ENCODE data around the gene COL4A2. TPM values are rescaled to one million over a fixed set of nuclear protein-coding genes. Genes with fewer than 3 reads are reported as not detected.

Gene COL4A2
- total RNA-seq, 1 experiment from 2014 or later = 262 TPM

DNA sequence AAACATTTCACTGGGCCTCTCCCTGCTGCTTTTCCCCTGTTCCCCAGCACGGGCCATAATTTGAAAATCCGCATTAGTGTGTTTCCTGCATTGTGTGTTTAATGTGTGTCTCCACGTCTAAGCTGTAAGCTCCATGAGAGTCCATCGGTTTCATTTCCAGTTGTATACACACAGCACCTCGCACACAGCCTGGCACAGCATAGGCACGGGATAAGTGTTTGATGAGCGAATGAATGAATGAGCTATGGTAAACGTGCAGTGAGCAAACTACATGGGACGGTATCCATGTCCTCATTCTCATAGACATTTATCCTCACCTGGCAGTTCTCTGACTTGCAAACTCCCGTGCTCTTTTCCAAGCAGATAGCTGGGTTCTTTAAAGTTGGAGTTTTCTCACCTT lies 148.4 kb downstream of the COL4A2 start:
- DNase-seq (ENCODE audit: low read depth) = no peak

DNA sequence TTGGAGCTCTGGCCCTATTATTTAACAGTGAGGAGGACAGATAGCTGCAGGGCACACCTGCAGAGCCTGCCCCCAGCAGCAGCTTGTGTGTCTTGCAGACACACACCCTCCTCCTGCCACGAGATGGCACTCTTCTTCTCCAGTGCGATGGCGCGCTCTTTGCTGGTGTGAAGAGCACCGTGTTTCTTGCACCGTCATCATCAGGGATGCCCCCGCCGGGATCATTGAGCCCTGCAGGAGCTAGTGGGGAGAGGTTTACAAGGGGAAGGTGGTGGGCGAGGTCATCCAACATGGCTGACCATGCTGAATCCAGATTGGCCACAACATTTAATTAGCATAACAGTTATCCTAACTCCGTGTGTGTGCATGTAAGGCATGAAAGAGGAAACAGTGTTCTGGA lies 148.9 kb downstream of the COL4A2 start:
- peak; percentile 75 for DNase-seq (ENCODE audit: low read depth)

DNA sequence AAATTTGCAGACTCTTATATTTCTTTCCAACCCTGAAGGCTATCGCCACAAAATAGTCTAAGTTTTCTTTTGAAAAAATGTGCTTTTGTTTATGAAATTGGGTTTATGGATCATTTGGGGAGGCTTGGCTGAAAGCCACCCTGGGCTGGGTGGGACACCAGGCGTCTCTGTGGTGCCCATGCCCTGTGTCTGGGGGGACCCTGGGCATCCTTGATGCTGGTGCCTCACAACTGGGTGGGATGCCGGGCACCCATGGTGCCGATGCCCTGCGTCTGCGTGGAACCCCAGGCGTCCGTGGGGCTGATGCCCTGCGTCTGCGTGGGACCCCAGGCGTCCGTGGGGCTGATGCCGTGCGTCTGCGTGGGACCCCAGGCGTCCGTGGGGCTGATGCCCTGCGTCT lies 149.5 kb downstream of the COL4A2 start:
- DNase-seq (ENCODE audit: low read depth) = no peak

DNA sequence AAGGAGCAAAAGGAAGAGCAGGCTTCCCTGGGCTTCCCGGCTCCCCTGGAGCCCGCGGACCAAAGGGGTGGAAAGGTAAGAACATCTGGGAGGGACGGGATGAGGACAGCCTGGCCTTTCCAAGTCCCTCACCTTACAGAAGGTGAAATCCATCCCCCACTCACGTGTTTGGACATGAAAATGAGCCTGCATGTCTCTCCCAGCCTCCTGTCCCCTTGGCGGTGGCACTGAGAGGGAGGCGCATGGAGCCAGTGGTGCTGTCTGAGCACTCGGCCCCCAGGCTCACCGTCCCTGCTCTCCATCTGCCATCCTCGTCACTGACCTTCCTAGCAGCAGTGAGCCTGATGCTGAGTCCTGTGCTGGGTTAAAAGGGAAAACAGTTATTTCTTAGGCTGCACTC lies 150.3 kb downstream of the COL4A2 start:
- DNase-seq (ENCODE audit: low read depth) = no peak

DNA sequence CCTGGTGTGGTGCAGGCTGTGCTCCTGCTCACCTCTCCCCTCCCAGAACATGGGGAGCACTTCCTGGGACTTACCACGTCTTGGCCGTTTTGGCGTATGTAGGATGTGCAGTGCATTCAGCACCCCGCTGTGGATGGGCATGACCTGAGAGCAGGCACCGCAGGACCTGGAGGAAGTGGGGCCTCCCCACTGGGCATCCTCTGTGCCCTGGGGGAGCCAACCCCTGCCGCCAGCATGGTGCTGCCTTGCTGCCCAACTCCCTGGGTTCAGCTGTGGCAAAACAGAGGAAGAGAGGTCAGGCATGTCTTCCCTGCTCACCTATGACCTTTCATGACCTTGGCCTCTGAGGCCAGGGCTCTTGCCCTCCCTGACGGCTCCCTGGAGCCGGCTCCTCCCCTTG lies 150.9 kb downstream of the COL4A2 start:
- DNase-seq (ENCODE audit: low read depth) = no peak

DNA sequence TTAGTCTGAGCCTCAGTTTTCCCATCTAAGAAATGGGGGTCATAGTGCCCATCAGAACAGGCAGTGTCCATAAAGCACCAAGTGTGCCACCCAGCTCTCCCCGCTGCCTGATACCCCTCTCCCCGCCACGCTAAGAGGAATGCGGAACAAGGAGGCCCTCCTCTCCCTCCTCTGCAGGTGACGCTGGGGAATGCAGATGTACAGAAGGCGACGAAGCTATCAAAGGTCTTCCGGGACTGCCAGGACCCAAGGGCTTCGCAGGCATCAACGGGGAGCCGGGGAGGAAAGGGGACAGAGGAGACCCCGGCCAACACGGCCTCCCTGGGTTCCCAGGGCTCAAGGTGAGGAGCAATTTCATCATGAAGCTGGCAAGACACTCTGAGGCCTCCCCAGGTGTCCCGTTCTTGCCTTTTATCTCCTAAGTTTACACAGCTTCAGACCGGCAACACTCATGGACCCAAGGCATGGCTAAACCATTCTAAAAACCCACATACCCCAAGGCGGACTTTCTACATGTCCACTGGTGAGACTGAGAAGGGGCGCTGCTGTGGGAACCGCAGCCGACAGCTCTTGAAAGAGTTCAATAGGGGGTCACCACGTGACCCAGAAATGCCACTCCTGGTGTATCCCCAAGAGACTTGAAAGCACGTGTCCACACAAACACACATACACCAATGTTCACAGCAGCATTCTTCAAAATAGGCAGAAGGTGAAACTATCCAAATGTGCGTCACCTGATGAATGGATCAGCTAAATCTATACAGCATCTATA lies 151.7 kb downstream of the COL4A2 start:
- DNase-seq (ENCODE audit: low read depth) = no peak

DNA sequence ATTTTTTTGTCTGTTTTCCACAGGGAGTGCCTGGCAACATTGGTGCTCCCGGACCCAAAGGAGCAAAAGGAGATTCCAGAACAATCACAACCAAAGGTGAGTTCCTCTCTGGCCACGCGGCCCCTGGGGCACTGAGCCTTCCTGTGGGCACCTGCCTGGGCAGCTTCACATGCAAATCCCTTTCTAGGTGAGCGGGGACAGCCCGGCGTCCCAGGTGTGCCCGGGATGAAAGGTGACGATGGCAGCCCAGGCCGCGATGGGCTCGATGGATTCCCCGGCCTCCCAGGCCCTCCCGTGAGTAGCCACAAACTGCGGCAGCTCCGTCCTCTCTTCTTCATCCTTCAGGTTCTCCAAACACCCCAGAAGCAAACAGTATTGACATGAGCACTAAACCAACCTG lies 155.0 kb downstream of the COL4A2 start:
- no peak for DNase-seq (ENCODE audit: low read depth)

DNA sequence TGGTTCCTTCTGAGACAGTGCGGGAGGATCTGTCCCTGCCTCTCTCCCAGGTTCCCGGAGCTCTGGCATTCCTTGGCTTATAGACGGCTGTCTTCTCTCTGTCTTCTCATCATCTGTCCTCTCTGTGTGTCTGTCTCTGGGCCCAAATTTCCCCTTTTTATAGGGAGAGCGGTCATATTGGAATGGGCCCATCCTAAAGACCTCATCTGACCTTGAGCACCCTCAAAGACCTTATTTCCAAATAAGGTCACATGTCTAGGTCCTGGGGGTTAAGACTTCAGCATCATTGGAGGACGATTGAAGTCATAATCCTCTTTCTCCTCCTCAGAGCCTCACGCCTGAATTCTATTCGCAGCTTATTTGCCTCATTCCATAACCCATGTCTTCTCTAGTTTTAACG lies 156.1 kb downstream of the COL4A2 start:
- DNase-seq (ENCODE audit: low read depth) = no peak

DNA sequence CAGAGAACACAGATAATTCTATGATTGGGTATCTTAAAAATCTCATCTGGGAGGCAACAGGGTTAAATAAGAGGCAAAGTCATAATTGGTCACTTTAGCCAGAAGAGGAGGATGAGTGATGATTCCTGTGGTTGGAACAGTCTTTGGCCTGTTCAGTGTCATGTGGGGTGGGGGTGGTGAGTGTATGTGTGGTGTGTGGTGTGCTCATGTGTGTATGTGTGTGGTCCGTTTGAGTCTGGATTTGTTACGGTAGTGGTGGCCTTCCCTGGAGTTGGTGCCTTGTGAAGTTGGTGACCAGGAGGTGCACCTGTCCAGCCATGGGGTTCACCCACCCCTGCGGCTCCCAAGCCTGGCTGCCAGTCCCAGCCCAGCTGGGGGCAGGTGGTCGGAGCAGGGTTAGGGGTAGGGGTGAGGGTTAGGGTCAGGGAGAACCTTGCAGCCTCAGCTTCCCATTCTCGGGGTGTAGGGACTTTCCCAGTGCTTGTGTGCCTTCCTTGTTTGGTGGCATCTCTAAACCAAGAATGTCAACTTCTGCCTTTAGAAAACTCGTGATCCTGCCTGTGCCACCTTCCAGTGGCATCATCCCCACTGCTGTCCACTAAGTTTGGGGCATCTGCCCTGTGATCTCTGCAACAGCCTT lies 156.9 kb downstream of the COL4A2 start:
- no peak for DNase-seq (ENCODE audit: low read depth)

DNA sequence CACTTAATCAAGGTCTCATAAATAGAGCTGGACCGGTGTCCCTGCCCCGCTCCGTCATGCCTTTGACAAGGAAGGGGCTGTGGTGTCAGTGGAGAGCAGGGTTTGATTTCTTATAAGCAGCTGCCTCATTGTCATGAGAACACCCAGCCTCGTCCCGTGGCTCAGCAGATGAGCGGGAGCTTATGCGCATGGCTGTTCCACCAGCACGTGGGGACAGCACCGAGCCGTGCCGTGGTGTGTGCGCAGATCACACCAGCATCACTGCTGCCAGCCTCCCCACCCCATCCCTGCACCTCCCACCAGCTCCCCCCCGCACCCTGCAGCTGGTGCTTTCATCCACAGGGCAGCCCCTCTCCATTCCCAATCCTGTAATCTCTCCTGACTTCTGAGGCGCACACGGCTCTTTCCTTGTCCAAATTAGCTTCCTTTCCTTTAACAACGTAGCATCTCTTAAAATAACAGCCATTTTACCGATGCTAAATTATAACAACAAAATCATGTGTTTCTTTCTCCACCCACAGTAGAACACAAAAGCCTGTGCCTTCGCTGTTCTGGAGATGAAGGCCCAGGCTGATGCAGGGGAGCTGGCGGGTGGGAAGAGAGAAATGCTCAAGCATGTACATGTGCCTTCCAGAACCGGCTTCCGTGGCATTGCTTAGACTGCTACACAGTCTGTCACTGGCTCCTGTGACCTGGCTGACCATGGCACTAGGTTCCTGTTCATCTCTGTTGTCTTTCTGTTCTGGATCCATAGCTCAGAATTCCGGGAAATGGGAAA lies 157.7 kb downstream of the COL4A2 start:
- DNase-seq (ENCODE audit: low read depth) = no peak

DNA sequence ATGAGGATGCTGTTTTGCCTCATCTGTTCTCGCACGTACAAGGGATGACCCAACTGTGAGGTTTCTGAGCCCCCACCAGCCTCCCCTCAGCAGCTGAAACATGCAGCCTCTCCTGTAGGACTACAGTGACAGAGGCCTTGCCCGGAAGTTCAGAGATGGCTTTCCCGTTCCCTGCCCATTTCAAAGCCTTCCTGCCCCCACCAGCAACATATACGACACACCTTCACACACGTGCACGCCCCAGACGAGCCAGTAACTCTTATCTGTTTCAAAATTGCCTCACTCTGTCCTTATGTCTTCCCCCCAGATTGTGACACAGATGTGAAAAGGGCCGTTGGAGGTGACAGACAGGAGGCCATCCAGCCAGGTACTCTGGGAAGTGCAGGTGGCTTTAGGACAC lies 158.6 kb downstream of the COL4A2 start:
- no peak for DNase-seq (ENCODE audit: low read depth)

DNA sequence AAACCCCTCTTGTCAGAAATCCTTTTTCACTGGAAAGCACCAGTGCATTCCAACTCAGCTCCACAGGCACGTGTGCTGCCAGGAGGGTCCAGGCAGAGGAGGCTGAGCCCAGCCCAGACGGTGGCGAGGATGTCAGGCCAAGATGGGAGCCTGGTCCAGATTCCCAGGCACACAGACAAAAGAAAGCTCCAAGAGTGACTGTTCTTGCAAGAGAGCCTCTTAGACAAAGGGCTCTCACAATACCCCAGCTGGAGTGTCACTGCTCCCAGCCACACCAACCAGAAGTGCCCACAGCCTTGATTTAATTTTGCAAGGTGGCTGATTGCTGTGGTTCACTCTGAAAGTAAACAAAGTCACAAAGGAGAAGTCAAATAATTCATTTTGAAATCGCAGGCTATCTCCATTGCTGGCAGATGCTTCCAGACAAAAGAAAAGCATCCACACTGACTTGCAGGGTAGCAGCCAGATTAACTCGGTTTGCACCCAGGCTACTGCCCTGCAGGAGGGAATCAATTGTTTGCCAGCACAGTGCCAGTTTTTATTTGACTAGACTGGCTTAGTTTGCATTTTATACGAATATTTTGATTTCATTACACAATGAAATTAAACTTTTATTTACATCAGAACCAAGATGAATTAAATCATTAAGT lies 159.3 kb downstream of the COL4A2 start:
- no peak for DNase-seq (ENCODE audit: low read depth)

DNA sequence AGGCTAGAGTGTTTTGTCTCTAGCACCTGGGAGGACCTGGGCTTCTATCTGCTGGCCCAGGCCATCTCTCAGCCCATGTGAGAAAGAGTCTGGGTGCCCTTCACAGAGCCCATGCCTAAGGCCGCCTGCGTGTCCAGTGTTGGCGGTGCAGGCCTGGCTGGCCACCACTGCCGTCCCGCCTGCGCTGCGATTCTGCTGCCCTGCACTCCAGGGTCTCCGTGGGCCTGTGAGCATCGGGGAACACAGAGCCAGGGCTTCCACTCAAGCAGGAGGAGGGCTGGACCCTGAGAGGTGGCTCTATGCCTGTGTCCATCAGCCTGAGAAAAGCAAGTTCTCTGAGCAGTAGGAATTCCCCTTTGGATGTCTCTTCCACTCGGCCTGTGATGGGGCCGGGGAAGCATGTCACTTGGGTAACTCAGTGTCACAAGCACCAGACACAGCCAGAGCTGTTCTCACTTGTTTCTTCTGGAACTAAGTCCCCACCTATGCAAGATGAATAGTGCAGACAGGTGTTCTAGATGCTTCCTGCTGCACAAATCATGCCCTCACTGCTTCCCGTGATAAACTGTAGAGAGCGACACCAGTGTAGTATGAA lies 160.5 kb downstream of the COL4A2 start:
- no peak for DNase-seq (ENCODE audit: low read depth)

DNA sequence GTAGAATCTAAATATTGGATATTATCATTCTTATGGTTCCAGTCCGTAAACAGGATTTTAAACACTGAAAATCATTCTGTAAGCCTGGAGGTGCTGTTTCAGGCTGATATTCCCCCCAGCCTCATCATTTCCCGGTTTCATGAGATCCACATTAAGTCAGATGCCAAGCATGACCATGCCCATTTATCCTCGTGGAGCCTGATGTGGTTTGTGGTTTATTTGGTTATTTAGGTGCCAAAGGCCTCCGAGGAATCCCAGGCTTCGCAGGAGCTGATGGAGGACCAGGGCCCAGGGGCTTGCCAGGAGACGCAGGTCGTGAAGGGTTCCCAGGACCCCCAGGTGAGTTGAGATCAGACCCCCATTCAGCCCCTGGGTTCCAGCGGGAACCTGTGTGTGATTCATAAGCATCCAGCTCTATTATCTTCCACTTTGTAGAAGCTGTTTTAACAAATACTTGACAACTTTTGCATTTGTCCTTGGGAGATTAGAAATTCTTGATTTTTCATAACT lies 162.0 kb downstream of the COL4A2 start:
- no peak for DNase-seq (ENCODE audit: low read depth)

DNA sequence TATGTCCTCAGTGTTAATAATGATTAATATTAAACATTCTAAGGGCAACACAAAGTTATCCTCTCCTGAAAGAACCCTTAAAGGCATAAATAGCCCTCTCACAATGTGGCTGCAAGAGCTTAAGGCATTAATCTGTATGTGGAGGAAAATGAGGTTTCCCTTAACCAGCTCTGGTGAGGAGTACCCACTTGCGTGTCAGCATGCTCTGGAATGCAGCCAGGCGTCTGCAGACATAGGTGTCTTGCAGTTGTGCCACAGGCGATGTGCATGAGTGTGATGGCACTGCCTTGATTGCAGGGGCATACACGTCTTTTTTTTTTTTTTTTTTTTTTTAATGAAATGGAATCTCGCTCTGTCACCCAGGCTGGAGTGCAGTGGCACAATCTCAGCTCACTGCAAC lies 162.5 kb downstream of the COL4A2 start:
- DNase-seq (ENCODE audit: low read depth) = no peak

DNA sequence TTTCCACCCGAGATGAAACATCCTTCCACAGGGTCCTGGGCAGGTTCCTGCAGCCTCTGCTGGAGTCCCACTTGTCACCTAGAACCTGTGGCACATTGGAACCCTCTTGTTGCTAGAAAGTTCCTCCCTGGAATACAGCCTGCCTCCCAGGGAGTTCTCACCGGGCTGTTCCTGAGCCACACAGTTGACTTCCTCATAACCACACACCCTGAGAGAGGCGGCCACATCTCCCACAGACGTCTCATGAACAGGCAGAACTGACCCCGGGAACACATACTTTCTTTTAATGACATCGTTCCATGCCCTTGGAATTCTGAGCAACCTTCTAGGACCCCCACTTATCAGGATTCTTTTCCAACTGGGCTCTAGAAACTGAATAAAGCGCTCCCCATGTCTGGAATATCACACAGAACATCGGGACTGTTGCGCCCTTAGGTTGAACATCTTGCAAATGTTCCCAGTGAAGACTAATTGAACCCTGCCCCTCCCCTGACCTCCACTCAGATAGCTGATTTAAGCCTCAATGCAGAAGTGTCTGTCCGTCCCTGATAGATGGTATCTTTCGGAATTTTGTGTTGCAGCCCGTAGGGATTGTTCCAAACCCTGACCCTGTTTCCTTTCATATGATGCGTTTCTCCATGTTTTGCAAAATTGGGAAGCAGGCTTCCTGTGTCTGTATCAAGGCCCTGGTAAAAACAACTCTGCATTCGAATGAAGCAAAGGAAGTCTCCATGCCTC lies 163.4 kb downstream of the COL4A2 start:
- no peak for DNase-seq (ENCODE audit: low read depth)

DNA sequence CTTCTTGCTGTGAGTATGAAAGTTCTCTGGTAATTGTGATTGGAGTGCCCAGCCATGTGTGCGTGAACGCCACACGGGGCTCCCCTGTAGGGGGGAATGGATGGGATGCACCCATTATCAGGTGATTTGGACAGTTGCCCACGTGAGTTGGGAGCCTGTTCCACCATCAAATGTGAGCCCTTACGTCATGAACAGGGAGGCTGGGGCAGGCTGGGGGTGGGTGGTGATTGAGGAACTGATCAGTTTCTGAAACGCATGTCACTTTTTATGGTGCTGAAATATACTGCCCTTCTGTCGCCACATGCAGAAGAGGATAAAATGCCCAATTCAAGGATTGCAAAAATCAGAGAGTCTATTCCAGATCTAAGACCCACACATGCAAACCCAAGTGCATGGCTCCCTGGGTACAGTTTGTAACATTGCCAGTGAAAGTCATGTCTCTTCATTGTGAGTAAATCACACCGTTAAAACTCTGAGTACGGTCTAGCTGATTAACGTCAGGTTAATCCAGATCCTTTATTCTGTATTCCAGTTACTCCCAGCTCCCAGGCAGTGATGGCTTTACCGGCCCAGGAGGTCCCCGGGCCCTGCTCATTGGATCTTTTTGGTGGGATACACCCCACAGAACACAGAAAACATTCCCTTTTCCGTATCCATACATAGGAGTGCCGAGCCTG lies 164.2 kb downstream of the COL4A2 start:
- no peak for DNase-seq (ENCODE audit: low read depth)

DNA sequence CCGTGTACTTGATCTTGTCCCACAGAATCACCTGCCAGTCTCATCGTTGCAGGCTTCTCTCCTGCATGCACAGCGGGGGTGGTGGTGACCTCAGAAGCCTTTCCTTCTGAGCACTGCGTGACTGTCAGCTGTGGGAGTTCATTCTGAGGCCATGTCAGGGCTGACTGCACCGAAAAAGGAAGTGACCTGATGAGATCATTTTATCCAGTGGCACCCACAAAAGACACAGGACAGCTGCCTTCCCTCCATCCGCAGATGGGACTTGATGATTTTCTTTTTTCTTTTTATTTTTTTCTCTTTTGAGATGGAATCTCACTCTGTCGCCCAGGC lies 164.7 kb downstream of the COL4A2 start:
- peak; percentile 26 for DNase-seq (ENCODE audit: low read depth)

DNA sequence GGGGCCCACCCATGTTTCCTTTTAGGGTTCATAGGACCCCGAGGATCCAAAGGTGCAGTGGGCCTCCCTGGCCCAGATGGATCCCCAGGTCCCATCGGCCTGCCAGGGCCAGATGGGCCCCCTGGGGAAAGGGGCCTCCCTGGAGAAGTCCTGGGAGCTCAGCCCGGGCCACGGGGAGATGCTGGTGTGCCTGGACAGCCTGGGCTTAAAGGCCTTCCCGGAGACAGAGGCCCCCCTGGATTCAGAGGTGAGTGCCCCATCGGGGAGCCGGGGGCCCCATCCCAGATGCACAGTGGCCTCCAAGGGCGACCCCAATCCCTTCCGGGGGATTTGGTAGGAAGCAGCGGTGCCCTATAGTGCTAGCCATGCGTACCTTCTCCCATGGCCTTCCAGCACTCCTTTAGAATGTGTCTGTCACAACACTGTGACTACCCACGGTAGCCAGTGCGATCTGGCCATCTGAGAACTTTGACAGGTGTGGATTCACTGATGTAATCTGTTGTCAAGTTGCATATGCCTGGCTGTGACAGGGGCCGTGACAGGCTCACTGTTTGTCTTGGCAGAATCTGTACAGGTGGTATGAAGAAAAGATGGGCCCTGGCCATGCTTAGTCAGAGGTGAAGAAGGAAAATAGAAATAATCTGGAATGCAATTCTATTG lies 165.9 kb downstream of the COL4A2 start:
- DNase-seq (ENCODE audit: low read depth) = no peak

DNA sequence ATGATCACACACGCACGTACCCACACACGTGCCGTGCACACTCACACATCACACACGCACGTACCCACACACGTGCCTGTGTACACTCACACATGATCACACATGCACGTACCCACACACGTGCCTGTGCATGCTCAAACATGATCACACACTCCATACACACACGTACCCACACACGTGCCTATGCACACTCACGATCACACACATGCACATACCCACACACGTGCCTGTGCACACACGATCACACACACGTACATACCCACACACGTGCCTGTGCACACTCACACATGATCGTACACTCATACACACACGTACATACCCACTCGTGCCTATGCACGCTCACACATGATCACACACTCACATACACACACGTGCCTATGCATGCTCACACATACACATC lies 167.6 kb downstream of the COL4A2 start:
- DNase-seq (ENCODE audit: low read depth) = no peak

All from Daoy (cell line).